ENCODE results near the gene GJA1. TPM values are rescaled to one million over a fixed set of nuclear protein-coding genes. Genes with fewer than 3 reads are reported as not detected.
"Not testable (repeated sequence)": the region's sequence is repeated elsewhere in the genome, so short reads cannot be mapped to it uniquely, and the experiment has no call there.

The GJA1 gene
- 0.07 TPM in 1 of 2 replicates, not detected in the other for total RNA-seq

DNA sequence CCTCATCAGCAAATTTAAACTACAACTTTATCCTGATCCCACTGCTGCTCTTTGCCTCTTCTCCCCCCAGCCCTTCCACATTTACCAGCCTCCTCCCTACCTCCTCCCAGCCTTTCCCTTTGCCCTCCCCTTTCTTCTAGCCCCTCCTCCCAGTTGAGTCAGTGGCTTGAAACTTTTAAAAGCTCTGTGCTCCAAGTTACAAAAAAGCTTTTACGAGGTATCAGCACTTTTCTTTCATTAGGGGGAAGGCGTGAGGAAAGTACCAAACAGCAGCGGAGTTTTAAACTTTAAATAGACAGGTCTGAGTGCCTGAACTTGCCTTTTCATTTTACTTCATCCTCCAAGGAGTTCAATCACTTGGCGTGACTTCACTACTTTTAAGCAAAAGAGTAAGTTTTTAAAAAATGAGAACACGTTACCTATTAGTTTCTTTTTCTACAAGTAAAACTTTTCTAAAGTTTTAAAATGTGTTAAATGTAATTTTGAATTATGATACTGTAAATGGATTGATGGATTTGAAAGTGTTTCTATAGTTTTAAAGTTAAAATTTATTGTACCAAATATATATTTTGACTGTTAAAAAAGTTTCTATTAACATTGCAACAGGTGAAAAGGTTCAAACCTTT lies at the start of gene GJA1:
GJA1 (plus strand) TSS at position 203 of the 626 bp plus-strand sequence. CDS start 11,202 bp downstream, outside the sequence.
- intact Hi-C loops (cut with micrococcal nuclease), result loop anchor here (5.0 kb wide), 1 partner anchor 412 kb away; no protein-coding TSS in a partner anchor

DNA sequence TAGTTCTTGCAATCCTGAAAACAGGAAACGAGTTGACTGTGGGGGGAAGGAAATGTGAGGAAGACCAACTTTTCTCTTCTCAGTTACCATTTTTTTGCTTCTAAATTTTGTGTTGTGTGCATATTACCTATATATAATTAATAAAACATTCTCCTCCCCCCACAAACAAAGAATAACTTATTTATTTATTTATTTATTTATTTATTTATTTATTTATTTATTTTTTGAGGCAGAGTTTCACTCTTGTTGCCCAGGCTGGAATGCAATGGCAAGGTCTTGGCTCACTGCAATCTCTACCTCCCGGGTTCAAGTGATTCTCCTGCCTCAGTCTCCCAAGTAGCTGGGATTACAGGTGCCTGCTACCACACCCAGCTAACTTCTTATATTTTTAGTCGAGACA lies 48.9 kb upstream of the GJA1 start:
- intact Hi-C loops (cut with micrococcal nuclease), result not testable (repeated sequence)

DNA sequence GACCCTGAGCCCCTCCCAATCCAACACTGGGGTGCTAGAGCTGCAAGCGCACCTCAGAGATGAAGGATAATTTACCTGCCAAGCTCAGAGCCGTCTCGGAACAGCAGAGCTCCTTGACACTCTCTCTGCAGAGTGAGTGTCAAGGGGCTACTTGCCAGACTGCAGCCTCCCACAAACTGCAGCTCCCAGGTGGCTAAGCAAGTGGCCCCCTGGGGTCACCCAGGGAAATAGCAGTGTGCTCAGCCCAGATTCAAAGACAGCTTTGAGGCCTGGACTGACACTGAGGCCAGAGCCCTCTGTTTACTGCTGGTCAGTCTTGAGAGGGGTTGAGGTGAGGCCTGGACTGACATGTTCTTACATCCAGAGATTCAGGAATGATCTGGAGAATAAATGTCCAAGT lies 46.0 kb upstream of the GJA1 start:
- intact Hi-C loops (cut with micrococcal nuclease), result no loop called here

DNA sequence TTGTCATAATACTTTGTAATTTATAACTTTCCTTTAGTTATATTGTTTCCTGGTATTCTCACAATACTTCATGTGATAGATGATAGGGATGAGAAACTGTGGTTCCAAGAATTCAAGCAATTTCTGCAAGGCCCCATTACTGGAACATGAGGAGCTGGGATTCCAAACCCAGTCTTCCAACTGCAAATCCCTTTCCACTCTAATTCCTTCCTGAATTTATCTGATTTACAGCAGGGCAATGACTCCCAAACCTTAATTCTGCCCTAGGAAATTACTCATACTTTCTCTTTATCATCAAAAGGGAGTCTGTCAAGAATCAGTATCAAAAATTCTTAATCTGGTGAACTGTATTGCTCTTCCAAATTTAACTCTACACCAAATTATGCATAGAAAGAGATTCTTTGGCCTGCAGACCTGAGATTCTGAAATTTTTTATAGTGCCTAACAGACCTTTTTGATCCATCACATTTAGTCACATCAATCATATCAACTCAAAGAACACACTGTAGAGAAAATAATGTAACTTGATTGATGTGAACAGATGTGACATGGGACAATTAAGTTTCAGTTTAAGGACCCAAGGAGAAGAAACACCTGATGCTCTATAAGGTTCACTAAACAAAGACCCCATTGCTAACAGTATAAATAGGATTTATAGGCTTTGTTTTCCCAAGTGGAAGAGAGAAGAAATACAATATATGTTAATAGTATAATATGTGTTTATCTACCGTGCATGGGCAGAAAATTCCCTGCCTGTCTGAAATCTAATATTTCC lies 41.5 kb upstream of the GJA1 start:
- intact Hi-C loops (cut with micrococcal nuclease), result no loop called here

DNA sequence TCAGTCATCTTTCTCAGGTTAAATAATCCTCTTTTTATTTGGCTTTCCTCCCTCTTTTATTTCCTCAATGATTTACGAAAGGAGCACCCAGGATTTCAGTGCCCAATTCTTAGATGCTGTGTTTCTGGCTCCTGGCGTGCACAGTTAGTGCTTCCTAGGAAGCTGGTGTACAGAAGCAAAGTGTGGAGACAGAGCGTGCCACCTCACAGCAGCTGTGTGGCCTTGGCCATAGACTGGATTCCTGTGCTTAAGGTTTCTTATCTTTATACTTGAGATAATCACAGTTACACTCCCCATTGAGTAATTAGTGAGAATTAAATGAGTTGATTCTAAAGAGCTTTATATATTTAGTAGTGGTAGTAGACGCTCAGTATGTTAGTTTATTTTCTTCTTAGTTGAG lies 39.7 kb upstream of the GJA1 start:
- intact Hi-C loops (cut with micrococcal nuclease), result no loop called here

DNA sequence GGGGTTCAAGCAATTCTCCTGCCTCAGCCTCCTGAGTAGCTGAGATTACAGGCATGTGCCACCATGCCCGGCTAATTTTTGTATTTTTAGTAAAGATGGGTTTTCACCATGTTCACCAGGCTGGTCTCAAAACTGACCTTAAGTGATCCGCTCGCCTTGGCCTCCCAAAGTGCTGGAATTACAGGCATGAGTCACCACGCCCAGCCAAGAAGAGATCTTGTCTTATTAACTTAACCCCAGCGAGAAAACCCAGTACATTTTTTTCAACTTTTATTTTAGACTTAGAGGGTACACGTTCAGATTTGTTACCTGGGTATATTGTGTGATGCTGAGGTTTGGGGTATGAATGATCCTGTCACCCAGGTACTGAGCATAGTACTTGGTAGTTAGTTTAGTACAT lies 38.3 kb upstream of the GJA1 start:
- intact Hi-C loops (cut with micrococcal nuclease), result not testable (repeated sequence)

DNA sequence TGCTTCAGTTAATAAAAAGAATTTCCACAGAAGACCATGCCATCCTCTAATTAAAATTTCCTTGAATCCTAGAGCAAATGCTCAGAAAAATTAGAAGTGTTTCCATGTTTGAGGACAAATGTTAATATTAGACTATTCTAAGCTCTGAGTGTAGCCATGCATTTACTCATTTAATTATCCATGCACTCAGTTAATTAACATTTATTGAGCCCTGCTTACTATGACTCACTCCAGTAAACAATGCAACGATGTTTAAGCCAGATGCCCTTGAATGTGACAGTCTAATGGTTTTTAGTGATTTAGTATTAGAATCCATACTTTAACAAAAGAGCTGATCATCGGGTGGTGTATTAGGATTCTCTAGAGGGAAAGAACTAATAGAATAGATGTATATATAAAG lies 37.3 kb upstream of the GJA1 start:
- intact Hi-C loops (cut with micrococcal nuclease), result no loop called here

DNA sequence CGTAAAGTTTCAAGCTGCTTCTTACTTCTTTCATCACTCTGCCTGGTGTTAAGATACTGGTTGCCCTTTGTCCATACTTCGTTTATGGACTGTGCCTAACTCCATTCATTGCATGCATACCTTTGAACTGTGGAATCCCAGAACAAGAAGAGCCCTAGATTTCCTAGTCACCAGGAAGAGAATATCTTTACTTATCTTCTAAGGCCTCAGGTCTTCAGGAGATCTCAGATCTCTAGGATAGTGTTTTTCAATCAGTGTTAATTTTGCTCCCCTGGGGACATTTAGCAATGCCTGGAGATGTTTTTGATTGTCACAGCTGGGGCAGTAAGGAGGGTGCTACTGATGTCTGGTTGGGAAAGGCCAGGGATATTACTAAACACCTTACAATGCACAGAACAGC lies 35.5 kb upstream of the GJA1 start:
- intact Hi-C loops (cut with micrococcal nuclease), result no loop called here

DNA sequence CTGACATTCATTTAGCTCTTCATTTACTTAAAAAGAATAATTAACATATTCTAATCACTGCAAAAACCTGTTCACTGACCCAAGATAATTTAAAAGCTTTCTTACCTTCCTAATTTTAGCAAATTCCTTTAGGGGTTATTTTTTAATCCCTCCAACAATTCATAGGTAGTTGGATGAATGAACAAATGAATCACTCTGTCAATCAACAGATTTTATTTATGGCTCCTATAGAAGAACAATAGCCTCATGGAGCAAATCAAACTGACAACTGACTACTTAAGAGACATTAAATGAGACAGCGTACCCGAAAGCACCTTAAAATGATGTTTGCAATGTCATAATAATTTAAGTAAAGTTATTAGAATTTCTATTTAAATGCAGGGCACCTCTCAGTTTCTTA lies 31.5 kb upstream of the GJA1 start:
- intact Hi-C loops (cut with micrococcal nuclease), result no loop called here

DNA sequence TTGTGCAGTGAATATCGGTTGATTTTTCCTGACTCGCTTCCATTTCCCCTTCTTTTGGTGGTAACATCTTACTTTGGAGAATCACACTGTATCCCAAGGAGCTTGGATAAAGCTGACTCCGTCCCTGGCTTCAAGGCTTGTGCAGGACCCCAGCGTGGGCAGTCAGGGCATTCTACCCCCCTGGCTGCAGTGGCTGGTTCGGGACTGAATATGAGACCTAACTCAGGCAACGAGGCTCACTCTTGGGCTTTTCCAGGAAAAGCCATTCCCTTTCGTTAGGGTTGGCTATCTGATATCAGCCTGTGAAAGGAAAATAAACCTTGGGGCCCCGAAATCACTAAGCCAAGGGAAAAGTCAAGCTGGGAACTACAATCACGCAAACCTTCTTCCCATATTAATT lies 30.1 kb upstream of the GJA1 start:
- intact Hi-C loops (cut with micrococcal nuclease), result no loop called here

DNA sequence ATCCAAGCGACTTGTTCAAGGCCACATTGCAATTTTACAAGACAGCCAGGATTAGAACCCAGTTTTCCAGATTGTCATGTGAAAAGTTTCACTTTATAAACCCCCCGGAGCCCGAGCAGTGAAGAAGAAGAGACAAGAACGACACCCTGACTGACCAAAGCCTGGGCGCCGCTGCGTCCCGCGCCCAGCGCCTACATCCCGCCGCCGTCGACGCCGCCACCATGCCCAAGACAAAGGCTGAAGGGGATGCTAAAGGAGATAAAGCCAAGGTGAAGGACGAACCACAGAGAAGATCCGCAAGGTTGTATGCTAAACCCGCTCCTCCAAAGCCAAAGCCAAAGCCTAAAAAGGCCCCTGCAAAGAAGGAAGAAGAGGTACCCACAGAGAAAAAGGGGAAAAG lies 27.1 kb upstream of the GJA1 start:
- intact Hi-C loops (cut with micrococcal nuclease), result no loop called here

DNA sequence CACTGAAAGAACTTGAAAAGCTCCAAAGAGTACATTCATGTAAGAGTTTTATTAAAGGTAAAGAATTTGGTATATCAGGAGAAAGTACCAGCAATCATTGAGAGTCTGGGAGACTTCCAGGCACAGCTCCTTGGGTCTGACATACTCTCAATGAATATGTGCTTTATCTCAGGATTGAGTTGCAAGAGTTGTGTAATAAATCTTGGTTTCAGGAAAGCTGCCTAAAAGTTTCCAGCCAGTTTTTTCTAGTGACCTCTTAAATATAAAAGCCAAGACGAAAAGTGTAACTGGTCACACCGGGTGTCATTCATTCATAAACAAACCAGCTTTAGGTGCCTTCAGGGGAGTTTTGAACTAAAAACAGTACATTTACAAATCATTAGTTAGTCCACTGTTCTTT lies 21.6 kb upstream of the GJA1 start:
- intact Hi-C loops (cut with micrococcal nuclease), result no loop called here

DNA sequence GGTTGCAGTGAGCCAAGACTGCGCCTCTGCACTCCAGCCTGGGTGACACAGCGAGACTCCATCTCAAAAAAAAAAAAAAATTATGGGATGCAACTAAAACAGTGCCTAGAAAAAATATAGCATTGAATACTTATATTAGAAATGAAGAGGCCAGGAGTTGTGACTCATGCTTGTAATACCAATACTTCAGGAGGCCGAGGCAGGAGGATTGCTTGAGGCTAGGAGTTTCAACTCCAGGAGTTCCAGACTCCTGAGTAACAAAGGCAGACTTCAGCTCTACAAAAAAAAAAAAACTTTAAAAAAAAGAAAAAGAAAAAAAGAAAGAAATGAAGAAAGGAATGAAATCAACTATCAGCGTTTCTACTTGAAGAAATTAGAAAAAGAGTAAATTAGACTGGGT lies 17.1 kb upstream of the GJA1 start:
- intact Hi-C loops (cut with micrococcal nuclease), result no loop called here

DNA sequence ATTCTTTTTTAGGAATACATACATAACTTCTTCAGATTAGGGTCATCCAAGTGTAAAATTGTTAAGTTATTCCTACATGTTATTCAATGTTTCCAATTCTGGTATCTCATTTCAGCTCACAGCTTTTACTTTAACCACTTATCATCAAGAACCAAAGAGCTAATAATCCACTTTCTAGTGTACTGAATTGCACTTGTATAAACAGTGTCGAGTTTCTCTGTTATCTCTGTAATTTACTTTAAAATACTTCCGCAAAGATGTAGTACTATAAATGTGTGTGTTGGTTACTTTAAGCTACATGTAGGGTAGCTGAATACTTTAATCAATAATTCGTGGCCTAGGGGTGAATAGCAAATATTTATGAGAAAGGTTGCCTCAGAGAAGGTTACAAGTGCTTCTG lies 8.8 kb upstream of the GJA1 start:
- intact Hi-C loops (cut with micrococcal nuclease), result no loop called here

DNA sequence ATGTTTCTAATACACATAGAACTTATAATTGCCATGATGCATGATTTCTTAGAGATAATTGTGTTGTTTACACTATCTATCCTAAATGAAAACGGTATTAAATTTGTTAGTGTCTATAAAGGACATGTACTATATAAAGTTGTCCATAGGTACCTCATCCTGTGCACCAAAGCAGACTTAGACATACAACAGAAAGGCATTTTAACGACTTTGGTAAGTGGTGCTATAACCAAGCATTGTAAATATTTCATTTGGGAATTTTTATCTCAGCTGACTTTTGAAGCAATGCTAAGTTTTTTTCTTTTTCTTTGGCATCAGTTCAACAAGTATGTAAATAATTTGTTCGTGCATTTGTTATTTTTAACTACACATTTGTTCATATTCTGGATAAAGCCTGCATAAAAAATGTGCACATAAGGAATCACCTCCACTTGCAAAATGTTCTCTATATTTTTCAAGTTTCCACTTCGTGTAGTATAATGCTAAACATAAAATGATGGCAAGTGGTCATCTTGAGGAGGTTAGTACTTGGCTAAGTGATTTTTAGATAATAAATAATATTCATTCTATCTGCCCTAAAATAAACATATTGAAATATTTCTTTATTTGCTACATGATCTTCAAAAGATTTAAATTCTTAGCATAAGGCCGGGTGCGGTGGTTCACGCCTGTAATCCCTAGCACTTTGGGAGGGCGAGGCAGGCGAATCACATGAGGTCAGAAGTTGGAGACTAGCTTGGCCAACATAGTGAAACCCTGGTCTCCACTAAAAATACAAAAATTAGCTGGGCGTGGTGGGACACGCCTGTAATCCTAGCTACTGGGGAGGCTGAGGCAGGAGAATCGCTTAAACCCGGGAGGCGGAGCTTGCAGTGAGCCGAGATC lies 6.3 kb upstream of the GJA1 start:
- intact Hi-C loops (cut with micrococcal nuclease), result no loop called here

DNA sequence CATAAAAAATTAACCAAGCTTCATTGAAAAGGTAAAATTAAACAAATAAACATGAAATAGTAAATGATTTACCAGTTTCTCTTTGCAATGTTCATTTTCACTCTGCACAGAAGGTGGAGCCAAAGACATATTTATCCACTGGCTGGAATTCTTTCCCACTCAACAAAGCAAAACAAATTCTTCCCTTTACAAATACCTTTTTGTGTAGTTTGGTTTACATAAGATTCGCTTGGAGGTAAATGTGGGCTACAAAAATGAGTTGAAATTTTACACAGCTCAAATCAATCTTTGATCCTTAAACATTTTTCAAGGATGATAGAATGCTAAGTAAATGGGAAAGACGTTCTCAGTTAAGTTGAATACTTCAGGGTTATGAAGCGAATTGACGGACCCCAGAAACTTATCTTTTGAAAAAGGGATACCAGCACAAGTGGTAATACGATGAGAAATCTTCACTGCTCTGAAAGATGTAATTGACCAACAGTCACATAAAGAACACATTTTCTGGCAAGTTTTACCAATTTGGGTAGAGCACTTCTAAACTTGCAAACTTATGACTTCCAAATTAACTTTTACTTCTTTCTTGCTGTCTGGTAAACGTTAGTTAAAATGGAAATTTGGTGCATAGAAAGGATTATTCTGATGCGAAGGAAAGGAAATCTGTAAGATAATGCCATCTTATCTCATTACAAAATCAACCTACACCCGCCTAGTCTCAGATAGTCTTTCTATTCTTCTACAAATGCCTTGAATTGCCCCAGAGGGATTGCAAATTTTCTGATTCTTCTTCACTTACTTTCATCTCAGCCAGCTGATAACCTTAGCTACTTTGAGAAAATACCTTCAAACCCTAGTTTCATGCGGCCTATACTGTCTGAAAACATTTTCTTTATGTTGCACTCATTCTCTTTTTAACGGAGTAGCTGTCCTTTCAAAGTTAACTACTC lies 4.7 kb upstream of the GJA1 start:
- intact Hi-C loops (cut with micrococcal nuclease), result loop anchor here (5.0 kb wide), 1 partner anchor 602 kb away; no protein-coding TSS in a partner anchor

DNA sequence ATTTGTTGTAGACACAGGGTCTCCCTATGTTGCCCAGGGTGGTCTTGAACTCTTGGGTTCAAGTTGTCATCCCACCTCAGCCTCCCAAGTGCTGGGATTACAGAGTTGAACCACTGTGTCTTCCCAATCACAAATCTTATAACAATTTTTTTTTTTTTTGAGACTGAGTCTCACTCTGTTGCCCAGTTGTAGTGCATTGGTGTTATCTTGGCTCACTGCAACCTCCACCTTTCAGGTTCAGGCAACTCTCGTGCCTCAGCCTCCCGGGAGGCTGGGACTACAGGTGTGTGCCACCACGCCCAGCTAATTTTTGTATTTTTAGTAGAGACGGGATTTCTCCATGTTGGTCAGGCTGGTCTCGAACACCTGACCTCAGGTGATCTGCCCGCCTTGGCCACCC lies 3.7 kb upstream of the GJA1 start:
- intact Hi-C loops (cut with micrococcal nuclease), result loop anchor here (5.0 kb wide), 1 partner anchor 601 kb away; no protein-coding TSS in a partner anchor

DNA sequence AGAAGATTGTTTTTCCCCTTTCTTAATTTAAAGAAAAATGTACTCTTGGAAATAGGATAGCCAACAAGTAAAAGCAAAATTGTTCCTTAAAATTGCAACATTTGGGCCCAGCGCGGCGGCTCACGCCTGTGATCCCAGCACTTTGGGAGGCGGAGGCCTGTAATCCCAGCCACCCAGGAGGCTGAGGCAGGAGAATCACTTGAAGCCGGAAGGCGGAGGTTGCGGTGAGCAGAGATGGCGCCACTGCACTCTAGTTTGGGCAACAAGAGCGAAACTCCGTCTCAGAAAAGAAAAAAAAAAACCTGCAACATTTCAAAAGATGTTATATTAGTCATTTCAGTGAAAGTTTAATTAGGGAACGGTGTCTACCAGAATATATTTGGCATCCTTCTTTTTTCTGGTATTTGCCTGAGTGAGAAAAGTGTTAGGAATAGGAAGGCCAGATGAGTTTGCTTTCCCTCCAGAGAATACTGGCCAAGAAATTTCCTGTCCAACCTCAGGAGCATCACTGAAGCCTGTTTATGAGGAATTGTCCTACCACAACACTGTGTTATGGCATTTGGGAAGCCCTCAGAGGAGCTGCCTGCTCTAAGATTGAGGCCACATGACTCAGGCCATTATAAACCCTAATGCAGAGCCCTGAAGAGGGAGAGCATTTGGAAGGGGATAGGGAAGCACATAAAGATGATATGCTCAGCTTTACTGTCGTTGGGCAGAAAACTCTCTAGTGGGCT lies 1.2 kb upstream of the GJA1 start:
- intact Hi-C loops (cut with micrococcal nuclease), result loop anchor here (5.0 kb wide), 1 partner anchor 598 kb away; no protein-coding TSS in a partner anchor

DNA sequence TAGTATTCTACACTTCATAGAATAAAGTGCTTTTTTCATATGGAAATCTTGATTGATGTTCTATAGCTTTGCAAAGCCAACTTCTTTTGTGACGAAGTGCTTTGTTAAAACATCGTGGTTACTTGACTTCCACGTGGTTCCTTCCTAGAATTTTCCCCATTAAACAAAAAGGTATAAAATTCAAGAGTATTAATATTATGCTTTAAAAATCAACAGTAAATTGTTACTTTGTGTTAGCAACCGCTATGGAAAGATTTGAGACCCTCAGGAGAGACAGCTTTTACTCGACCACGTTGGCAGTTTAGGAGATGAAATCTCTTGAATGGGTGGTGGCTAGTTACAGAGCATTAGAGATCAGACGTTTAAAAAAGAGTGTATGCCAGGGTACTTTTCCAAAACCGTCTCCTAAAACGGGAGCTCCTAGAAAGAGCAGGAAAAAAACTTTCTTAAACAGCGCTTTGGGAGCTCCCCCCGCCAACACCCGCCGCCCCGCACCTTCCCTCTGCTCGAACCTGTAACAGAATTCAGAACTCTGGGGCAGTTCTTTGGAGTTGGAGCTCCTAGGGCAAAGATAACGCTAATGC lies 920 bp downstream of the GJA1 start:
- intact Hi-C loops (cut with micrococcal nuclease), result loop anchor here (5.0 kb wide), 1 partner anchor 411 kb away; no protein-coding TSS in a partner anchor

Data from T-helper 2 cell treated with Interferon-gamma antibody and Interleukin-4, amounts not matched to agents 100 ng/mL and 5 ng/mL, for 36 hours (primary cell).